NCI-H2029 treated with DMSO at 0.1 percent for 48 hours (cell line): ENCODE measurements around the gene HS3ST6.
"Not testable (repeated sequence)": the region's sequence is repeated elsewhere in the genome, so short reads cannot be mapped to it uniquely, and the experiment has no call there.

Source experiments
- DNase-seq: peaks from one replicate; lab custom pipeline; 2025; lab: John Stamatoyannopoulos, UW

Gene HS3ST6

GRCh38 chr16:1907226-1907860 lies 10.9 kb downstream of the HS3ST6 start:
- DNase-seq: no peak

- DNase-seq: no peak
Observed at GRCh38 chr16:1906846-1907165, 11.4 kb downstream of the HS3ST6 start.

GRCh38 chr16:1906055-1906845 lies 12.0 kb downstream of the HS3ST6 start:
- DNase-seq: no peak

GRCh38 chr16:1903845-1904840 lies 14.1 kb downstream of the HS3ST6 start:
- no peak for DNase-seq

- no peak for DNase-seq
Observed at GRCh38 chr16:1903220-1903574, 15.0 kb downstream of the HS3ST6 start.

- DNase-seq: no peak
Observed at GRCh38 chr16:1902547-1903219, 15.5 kb downstream of the HS3ST6 start.

GRCh38 chr16:1900452-1900774 lies 17.8 kb downstream of the HS3ST6 start:
- DNase-seq: no peak

GRCh38 chr16:1899641-1900451 lies 18.4 kb downstream of the HS3ST6 start:
- DNase-seq: peak; percentile 85

GRCh38 chr16:1897692-1898091 lies 20.5 kb downstream of the HS3ST6 start:
- DNase-seq: not testable (repeated sequence)

- DNase-seq: no peak
Observed at GRCh38 chr16:1895949-1896675, 22.1 kb downstream of the HS3ST6 start.

- DNase-seq: no peak
Observed at GRCh38 chr16:1895068-1895467, 23.1 kb downstream of the HS3ST6 start.

GRCh38 chr16:1890708-1891050 lies 27.5 kb downstream of the HS3ST6 start:
- peak; percentile 48 for DNase-seq

- DNase-seq: no peak
Observed at GRCh38 chr16:1890024-1890707, 28.0 kb downstream of the HS3ST6 start.

GRCh38 chr16:1887711-1888354 lies 30.4 kb downstream of the HS3ST6 start:
- peak; percentile 58 for DNase-seq

GRCh38 chr16:1884889-1885288 lies 33.3 kb downstream of the HS3ST6 start:
- DNase-seq: no peak

- DNase-seq: no peak
Observed at GRCh38 chr16:1884155-1884760, 34.0 kb downstream of the HS3ST6 start.

GRCh38 chr16:1881172-1881571 lies 37.0 kb downstream of the HS3ST6 start:
- not testable (repeated sequence) for DNase-seq

- no peak for DNase-seq
Observed at GRCh38 chr16:1879477-1879876, 38.7 kb downstream of the HS3ST6 start.

- DNase-seq: no peak
Observed at GRCh38 chr16:1878256-1878655, 40.0 kb downstream of the HS3ST6 start.
